GM18526 (cell line): ENCODE results near the gene KCNIP3.

Source experiments
- POLR2A ChIP-seq: IDR thresholded peaks from 3 replicates; pipeline ENCODE4 v1.6.1; 2011; ENCODE audit not compliant: insufficient read length; ENCODE audit errors: extremely low read depth

KCNIP3 gene

DNA sequence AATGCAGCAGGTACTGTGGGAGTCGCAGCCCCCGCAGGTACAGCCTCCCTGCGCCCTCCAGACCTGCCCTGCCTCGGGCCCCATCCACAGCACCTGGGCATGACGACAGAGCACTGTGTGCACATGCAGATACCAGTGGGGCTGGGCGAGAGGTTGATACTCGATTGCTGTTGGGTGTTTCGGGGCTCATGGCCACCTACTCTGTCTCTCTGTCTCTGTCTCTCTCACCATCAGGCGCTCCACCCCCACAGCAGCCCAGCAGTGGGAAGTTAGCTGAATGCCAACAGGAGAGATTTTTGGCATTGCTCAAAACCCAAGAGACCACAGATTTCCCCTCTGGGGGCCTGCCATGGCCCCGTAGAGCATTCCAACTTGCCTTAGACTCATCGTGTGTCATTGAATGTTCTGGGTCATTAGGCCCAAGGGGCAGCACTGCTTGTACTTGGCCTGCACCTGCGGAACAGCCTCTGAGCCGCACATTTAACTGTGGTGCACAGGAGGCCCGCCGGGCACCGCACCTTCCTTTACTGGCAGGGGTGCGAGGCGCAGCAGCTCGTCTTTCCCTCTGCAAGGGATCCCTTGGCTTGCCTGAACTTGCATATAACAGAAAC lies 18.8 kb downstream of the KCNIP3 start:
- no peak for TF ChIP-seq POLR2A

GRCh38 chr2:95316466-95317122 lies 19.4 kb downstream of the KCNIP3 start:
- TF ChIP-seq POLR2A: no peak

GRCh38 chr2:95317123-95317500 lies 20.0 kb downstream of the KCNIP3 start:
- TF ChIP-seq POLR2A: no peak

GRCh38 chr2:95317665-95318425 lies 20.7 kb downstream of the KCNIP3 start:
- TF ChIP-seq POLR2A: no peak

GRCh38 chr2:95318431-95319220 lies 21.5 kb downstream of the KCNIP3 start:
- TF ChIP-seq POLR2A: no peak

DNA sequence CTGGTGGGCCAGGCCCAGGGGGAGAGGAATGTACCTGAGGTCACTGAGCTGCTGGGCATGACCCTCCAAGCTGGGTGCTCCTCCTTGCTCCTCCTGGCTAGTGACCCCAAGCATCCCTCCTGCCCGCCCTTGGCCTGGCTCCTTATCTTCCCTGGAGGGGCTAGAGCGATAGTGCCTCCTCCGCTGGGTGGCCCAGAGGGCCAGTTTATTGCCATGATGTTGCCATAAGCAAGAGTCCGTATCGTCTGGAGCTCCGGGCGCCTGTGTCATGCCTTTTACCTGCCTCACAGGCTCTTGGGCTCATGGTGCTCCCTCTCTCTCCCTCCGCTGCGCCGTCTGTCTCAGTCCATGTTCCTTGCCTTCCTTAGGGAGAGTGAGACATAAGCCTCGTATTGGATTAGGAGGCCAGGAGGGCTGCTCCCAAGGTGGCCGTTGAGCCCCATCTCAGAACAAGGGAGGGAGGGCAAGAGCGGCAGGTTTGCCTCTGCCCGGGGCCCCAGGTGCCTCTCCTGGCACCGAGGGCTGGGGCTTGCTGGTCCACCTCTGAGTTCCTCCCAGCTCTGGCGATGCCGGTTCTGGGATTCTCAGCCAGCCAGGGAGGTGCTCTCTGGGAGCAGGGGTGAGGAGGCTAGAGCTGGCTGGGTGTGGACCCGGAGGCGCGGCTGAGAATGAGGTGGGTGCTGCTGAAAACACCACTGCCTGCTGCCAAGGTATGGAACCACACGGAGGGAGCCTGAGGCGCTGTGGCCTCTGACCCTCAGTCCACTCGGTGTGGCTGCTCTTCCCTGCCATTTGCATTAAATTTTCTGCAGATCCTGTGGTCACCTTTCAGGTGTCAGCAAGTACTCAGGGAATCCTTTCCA lies 22.6 kb downstream of the KCNIP3 start:
- no peak for TF ChIP-seq POLR2A

GRCh38 chr2:95320344-95320712 lies 23.2 kb downstream of the KCNIP3 start:
- no peak for TF ChIP-seq POLR2A

GRCh38 chr2:95320986-95321767 lies 24.0 kb downstream of the KCNIP3 start:
- no peak for TF ChIP-seq POLR2A

DNA sequence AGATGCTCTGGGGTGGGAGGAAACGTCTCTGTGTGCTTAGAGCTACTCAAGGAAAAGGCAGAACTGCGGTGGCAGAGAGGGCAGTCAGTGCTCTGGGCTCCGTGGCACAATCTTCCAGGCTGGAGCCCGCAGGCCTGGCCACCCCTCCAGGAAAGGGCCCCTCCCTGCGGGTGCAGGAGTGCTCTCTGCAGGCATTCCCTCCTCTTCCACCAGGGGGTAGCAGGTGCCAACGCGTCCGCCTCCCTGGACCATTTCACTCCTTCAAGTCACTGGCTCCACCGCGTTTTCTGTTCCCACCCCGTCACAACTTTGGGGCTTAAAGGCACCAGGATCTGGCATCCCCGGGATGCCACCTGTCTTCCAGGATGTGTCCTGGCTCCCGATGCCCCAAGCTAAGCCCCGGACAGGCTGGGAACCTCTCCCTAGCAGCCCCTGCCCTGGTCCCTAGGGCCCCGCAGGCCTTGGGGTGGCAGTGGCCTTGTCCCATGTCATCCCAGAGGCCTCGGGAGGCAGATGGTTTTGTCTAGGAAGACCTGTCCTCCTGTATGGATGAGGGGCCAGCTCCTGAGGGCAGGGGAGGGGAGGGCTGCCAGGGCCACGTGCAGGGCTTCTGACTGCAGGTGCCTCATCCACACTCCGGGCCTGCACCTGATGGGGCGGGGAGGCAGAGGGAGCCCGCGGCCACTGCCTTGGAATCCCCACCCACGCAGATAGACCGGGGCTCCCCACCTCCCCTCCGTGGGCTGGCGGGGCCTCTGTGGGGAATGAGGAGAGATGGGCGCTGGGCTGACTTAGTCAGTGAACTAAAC lies 26.4 kb downstream of the KCNIP3 start:
- TF ChIP-seq POLR2A: no peak

DNA sequence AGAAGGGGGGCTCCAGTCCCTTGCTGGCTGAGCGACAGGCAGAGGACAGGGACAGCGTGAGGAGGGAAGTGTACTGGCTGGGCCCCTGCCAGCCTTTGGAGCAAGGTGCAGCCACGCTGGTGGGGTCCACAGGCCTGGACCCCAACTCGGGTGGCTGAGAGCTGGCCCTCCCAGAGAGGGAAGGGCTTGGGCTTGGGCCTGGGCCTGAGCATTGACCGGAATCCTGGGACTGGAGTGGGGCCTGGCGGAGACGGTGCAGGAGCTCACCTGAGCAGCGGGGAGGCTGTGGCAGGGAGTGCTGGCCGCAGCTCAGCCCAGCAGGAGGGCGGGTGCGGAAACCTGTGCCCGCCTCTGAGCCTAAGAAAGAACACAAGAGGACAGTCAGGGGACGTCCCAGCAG lies 27.9 kb downstream of the KCNIP3 start:
- no peak for TF ChIP-seq POLR2A

- no peak for TF ChIP-seq POLR2A
Observed at GRCh38 chr2:95325590-95326432, 28.7 kb downstream of the KCNIP3 start.

DNA sequence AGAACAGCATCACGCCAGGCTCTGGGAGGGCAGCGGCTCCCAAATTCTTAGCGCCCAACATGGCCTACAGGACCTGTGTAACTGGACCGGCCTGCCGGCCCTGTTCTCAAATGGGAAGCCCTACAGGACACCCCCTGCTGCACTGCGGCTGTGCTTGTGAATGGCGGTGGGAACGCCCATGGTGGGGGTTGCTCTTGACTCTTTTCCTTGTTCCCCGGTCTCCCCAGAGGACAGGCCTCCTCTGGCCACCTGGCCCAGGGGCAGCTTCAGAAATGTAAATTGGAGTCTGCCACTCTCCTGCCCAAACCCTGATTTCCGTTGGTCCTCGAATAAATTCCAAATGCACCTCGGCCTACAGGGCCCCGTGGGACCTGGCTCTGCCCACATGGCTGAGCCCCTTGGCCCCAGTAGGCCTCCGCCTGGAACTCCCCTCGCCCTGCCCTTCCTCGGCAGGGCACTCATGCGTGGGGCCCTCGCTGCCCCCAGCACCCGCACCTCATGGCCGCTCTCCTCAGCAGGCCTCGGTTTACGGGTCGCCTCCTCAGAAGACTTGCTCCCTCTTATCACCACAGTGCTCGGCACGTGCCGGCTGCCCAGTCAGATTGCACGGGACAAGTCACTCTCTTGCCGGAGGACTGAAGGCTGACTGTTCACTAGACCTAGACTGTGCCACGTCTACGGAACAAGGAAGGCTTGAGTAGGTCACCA lies 29.4 kb downstream of the KCNIP3 start:
- TF ChIP-seq POLR2A: no peak
